ENCODE data around the gene APCDD1.
"Not testable (repeated sequence)": the region's sequence is repeated elsewhere in the genome, so short reads cannot be mapped to it uniquely, and the experiment has no call there.

The APCDD1 gene

DNA sequence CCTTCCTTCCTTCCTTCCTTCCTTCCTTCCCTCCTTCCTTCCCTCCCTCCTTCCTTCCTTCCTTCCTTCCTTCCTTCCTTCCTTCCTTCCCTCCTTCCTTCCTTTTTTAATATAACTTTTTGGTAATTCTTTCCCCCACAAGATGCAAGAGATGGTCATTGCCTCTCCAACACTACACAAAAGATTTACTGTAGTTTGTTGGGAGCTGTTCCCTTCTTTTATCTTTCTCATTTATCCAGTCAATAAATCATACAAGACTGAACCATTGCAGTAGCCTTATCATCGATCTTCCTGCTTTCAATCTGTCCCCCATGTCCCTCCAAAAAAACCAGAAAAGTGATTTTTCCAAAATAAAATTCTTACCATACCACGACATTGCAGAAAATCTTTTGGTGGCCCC is 8.2 kb downstream of the APCDD1 start:
- Histone ChIP-seq H3K36me3 (ENCODE audit: low read depth) (no peaks in the 10 kb centered on the region), H3K27me3 (ENCODE audit: insufficient read depth, poor library complexity, severe bottlenecking) (peaks cover 24% of the 10 kb centered on the region), H3K9me3 (ENCODE audit: severe bottlenecking) (no peaks in the 10 kb centered on the region), H3K27ac (ENCODE audit: poor library complexity, severe bottlenecking) (no peak overlapping the region), H3K4me3 (ENCODE audit: severe bottlenecking) (no peak overlapping the region), H3K4me1 (ENCODE audit: insufficient read depth, poor library complexity, severe bottlenecking) (no peaks in the 10 kb centered on the region)
- ATAC-seq (ENCODE audit: low read depth) (no peak), DNase-seq (ENCODE audit: low spot score) (no peak)
- TF ChIP-seq, protein P1, sequence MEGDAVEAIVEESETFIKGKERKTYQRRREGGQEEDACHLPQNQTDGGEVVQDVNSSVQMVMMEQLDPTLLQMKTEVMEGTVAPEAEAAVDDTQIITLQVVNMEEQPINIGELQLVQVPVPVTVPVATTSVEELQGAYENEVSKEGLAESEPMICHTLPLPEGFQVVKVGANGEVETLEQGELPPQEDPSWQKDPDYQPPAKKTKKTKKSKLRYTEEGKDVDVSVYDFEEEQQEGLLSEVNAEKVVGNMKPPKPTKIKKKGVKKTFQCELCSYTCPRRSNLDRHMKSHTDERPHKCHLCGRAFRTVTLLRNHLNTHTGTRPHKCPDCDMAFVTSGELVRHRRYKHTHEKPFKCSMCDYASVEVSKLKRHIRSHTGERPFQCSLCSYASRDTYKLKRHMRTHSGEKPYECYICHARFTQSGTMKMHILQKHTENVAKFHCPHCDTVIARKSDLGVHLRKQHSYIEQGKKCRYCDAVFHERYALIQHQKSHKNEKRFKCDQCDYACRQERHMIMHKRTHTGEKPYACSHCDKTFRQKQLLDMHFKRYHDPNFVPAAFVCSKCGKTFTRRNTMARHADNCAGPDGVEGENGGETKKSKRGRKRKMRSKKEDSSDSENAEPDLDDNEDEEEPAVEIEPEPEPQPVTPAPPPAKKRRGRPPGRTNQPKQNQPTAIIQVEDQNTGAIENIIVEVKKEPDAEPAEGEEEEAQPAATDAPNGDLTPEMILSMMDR (IDR thresholded peaks at IDR 0.05; ENCODE audit: poor library complexity, severe bottlenecking): no peak

DNA sequence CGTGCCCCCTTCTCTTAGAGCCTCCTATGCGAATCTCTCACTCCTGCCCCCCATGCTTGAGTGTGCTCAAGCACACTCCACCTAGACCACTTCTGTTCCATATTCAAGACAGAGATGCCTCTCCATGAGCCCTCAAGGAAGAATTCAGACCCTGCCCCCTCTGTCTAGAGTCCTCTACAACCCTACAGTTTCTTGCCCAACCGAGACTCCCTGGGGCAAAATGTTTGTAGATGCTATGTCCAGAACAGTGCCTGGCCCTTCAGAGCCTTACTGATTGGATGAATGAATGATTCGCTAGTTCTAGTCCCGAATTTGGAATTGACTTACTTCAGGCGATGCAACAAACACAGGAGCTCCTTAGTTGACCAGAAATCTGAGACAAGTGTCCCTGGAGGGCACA is 8.7 kb downstream of the APCDD1 start:
- peaks cover 19% of the 10 kb centered on the region for H3K27me3 ChIP-seq (ENCODE audit: insufficient read depth, poor library complexity, severe bottlenecking)
- no peaks in the 10 kb centered on the region for H3K4me1 ChIP-seq (ENCODE audit: insufficient read depth, poor library complexity, severe bottlenecking)
- no peaks in the 10 kb centered on the region for H3K36me3 ChIP-seq (ENCODE audit: low read depth)
- ATAC-seq (ENCODE audit: low read depth) (no peak), DNase-seq (ENCODE audit: low spot score) (no peak)
- H3K4me3 ChIP-seq (ENCODE audit: severe bottlenecking): no peak overlapping the region
- no peaks in the 10 kb centered on the region for H3K9me3 ChIP-seq (ENCODE audit: severe bottlenecking)
- no peak overlapping the region for H3K27ac ChIP-seq (ENCODE audit: poor library complexity, severe bottlenecking)
- TF ChIP-seq, protein P1 (IDR thresholded peaks at IDR 0.05; ENCODE audit: poor library complexity, severe bottlenecking): no peak

DNA sequence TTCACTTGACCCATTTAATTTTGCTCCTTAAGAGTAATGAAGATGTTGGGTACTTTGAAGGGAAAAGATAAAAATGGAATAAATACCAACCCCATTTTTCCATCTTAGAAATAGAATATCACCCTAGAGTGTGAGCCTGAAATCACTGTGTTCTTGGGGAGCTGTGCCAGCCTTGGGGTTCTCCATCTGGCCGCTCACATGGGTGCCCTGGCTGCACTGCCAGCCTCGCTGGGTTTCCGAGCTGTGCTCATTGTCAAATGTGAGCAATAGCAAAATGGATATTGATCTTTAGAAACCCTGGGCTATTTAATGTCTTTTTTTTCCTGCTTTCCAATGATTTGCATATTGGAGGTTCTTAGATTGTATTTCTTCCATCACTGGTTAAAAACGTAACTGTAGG is 9.3 kb downstream of the APCDD1 start:
- TF ChIP-seq, protein P1 (IDR thresholded peaks at IDR 0.05; ENCODE audit: poor library complexity, severe bottlenecking): no peak
- Histone ChIP-seq H3K4me3 (ENCODE audit: severe bottlenecking) (no peak overlapping the region), H3K9me3 (ENCODE audit: severe bottlenecking) (no peaks in the 10 kb centered on the region), H3K4me1 (ENCODE audit: insufficient read depth, poor library complexity, severe bottlenecking) (no peaks in the 10 kb centered on the region), H3K36me3 (ENCODE audit: low read depth) (no peaks in the 10 kb centered on the region), H3K27ac (ENCODE audit: poor library complexity, severe bottlenecking) (no peak overlapping the region), H3K27me3 (ENCODE audit: insufficient read depth, poor library complexity, severe bottlenecking) (peaks cover 13% of the 10 kb centered on the region)
- DNase-seq (ENCODE audit: low spot score): no peak
- ATAC-seq (ENCODE audit: low read depth): no peak

DNA sequence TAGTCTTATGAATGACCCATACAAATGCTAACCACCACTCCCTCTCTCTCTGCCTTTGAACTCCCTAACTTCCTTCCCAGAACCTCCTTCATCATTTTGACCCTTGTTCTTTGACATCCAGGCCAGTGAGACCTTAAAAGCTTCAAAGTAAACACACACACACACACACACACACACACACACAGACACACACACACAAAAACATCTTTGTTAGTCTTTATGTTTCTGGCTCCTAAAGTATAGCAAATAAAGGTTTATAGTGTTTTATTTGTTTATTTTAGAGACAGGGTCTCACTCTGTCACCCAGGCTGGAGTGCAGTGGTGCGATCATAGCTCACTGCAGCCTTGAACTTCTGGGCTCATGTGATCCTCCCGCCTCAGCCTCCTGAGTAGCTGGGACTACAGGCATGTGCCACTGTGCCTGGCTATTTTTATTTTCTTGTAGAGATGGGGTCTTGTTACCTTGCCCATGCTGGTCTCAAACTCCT is 9.8 kb downstream of the APCDD1 start:
- H3K27me3 ChIP-seq (ENCODE audit: insufficient read depth, poor library complexity, severe bottlenecking); DNase-seq (ENCODE audit: low spot score); H3K4me1 ChIP-seq (ENCODE audit: insufficient read depth, poor library complexity, severe bottlenecking); H3K27ac ChIP-seq (ENCODE audit: poor library complexity, severe bottlenecking); H3K4me3 ChIP-seq (ENCODE audit: severe bottlenecking); H3K36me3 ChIP-seq (ENCODE audit: low read depth); ATAC-seq (ENCODE audit: low read depth); H3K9me3 ChIP-seq (ENCODE audit: severe bottlenecking): not testable (repeated sequence)

DNA sequence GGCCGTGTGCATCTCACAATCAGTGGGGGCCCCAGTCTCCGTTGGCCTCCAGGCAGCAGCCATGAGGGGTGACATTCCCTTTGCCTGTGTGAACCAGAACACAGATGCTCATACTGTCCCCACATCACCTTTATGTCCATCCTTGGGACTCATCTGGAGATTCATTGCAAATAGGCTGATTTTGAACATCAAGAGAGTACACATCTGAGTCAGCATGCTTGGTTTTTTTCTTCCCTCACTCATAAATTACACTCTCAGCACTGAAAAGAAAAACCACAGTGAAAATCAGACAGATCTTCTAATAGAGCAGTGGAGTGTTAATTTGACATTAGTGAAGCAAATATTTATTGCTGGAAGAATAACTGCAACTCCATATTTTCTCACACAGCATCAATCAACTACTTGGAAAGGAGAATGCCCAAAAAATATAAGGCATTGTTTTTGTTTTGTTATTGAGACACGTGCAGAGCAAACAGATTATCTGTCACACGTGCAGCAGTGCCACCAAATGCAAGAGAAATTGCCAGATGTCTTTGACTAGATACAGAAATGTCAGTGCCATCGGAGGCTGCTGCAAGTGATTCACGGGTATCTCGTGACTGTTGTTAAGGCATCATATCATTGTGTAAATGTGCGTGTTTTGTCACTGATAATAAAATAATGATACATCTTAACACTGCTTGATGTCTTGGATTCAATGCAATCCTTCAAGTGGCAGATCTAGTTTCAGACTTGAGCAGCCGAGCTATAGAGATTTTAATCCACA is 10.9 kb downstream of the APCDD1 start:
- DNase-seq (ENCODE audit: low spot score): no peak
- H3K36me3 ChIP-seq (ENCODE audit: low read depth): no peaks in the 10 kb centered on the region

More for the DNA sequence above, 10.9 kb downstream of the APCDD1 start:
- no peak for ATAC-seq (ENCODE audit: low read depth)
- Histone ChIP-seq H3K27ac (ENCODE audit: poor library complexity, severe bottlenecking) (no peak overlapping the region), H3K4me1 (ENCODE audit: insufficient read depth, poor library complexity, severe bottlenecking) (no peaks in the 10 kb centered on the region), H3K4me3 (ENCODE audit: severe bottlenecking) (no peak overlapping the region), H3K9me3 (ENCODE audit: severe bottlenecking) (no peaks in the 10 kb centered on the region), H3K27me3 (ENCODE audit: insufficient read depth, poor library complexity, severe bottlenecking) (peaks cover 4% of the 10 kb centered on the region)
- TF ChIP-seq, protein P1 (IDR thresholded peaks at IDR 0.05; ENCODE audit: poor library complexity, severe bottlenecking): no peak

All from RWPE2 (cell line).